OCI-LY7 (cell line): ENCODE data around the gene STXBP6. TPM values are rescaled to one million over a fixed set of nuclear protein-coding genes. Genes with fewer than 3 reads are reported as not detected.

ENCODE experiments used
- BruUV-seq: library from RNA; stranded (reverse); fragments of 400-500 nt; replicated peaks from 2 replicates; lab custom pipeline; 2021; lab: Mats Ljungman, UMichigan
- CTCF ChIA-PET: fragments of 300-600 bp; sonication (Branson Sonifier 250); formaldehyde crosslinking; loops from one replicate; lab custom pipeline; 2022; ENCODE audit warnings: antibody characterized with exemption; ENCODE audit not compliant: unreplicated experiment; lab: Charles Lee
- POLR2A ChIA-PET: fragments of 300-600 bp; sonication (Branson Sonifier 250); formaldehyde crosslinking; loops from one replicate; lab custom pipeline; 2022; ENCODE audit warnings: antibody characterized with exemption; lab: Charles Lee
- DNase-seq: peaks from one replicate; pipeline ENCODE4 v3.0.0-alpha.2; 2015; ENCODE audit warnings: low spot score
- H2AFZ ChIP-seq: fragments of 200-600 bp; sonication (generic), shearing (Covaris generic); 2 replicates; pipeline ENCODE4 v1.6.1; 2014; ENCODE audit warnings: mild to moderate bottlenecking, antibody characterized with exemption, low read length, moderate library complexity
- H3K27ac ChIP-seq: fragments of 200-600 bp; sonication (generic); 2 replicates; pipeline ENCODE4 v1.5.1; 2014; ENCODE audit warnings: mixed run types, low read depth, mild to moderate bottlenecking, moderate library complexity, low read length, inconsistent platforms; ENCODE audit not compliant: poor library complexity, severe bottlenecking
- H3K36me3 ChIP-seq: fragments of 200-600 bp; sonication (generic); 2 replicates; pipeline ENCODE4 v1.6.1; 2014; ENCODE audit warnings: mild to moderate bottlenecking, antibody characterized with exemption, low read length, moderate library complexity, mixed read lengths; ENCODE audit not compliant: insufficient read depth
- H3K4me1 ChIP-seq: fragments of 200-600 bp; sonication (generic); 2 replicates; pipeline ENCODE4 v1.5.1; 2014; ENCODE audit warnings: mild to moderate bottlenecking, low read length; ENCODE audit not compliant: insufficient read depth, poor library complexity, severe bottlenecking
- H3K4me2 ChIP-seq: fragments of 200-600 bp; sonication (generic); 2 replicates; pipeline ENCODE4 v1.6.1; 2014; ENCODE audit warnings: mild to moderate bottlenecking, low read length
- H3K4me3 ChIP-seq: fragments of 200-600 bp; sonication (generic); 2 replicates; pipeline ENCODE4 v1.5.1; 2014; ENCODE audit warnings: mild to moderate bottlenecking, low read depth, low read length; ENCODE audit not compliant: poor library complexity, severe bottlenecking
- H3K79me2 ChIP-seq: fragments of 200-600 bp; sonication (generic); 2 replicates; pipeline ENCODE4 v1.6.1; 2016; ENCODE audit warnings: low read depth, mild to moderate bottlenecking, low read length, moderate library complexity, mixed read lengths; ENCODE audit not compliant: insufficient read depth
- H3K9me2 ChIP-seq: fragments of 200-600 bp; sonication (generic); 2 replicates; pipeline ENCODE4 v1.6.1; 2016; ENCODE audit warnings: mild to moderate bottlenecking, low read length, mixed read lengths; ENCODE audit not compliant: insufficient read depth
- H3K9me3 ChIP-seq: fragments of 200-600 bp; sonication (generic); 2 replicates; pipeline ENCODE4 v1.6.1; 2014; ENCODE audit warnings: mild to moderate bottlenecking, mixed run types, low read length, mixed read lengths
- H4K20me1 ChIP-seq: fragments of 200-600 bp; sonication (generic); 2 replicates; pipeline ENCODE4 v1.6.1; 2014; ENCODE audit warnings: mild to moderate bottlenecking, antibody characterized with exemption, low read length, moderate library complexity, mixed read lengths; ENCODE audit not compliant: insufficient read depth
- CTCF ChIP-seq: fragments of 200-600 bp; sonication (generic); conservative IDR thresholded peaks from 2 replicates; pipeline ENCODE4 v1.5.1; 2014; ENCODE audit warnings: mild to moderate bottlenecking, antibody characterized with exemption, low read length, moderate library complexity, mixed read lengths
- EZH2phosphoT487 ChIP-seq: fragments of 200-600 bp; sonication (generic); IDR thresholded peaks from 2 replicates; pipeline ENCODE4 v1.6.1; 2018; ENCODE audit warnings: low read depth, borderline replicate concordance, mild to moderate bottlenecking, mixed run types, antibody characterized with exemption, low read length, moderate library complexity, mixed read lengths
- intact Hi-C: fragments of 100-400 bp; cut with micrococcal nuclease; formaldehyde crosslinking; loops from one replicate; pipeline ENCODE4 v1.10.0; 2022; ENCODE audit not compliant: unreplicated experiment
- total RNA-seq, 2 experiments: library from RNA; depleted of rRNA in 1 of 2; stranded (reverse); fragments of >200 nt in 1 of 2; shearing (Covaris generic) in 1 of 2; gene quantifications; 2 replicates each; pipeline ENCODE4 v1.2.3, GENCODE V29; 2014 to 2022

STXBP6 gene
- total RNA-seq, 2 experiments from 2014 or later = 0.48 TPM; not detected in 1

- Histone ChIP-seq H4K20me1 (no peaks in the 10 kb centered on the region), H3K4me2 (no peak overlapping the region), H3K79me2 (no peaks in the 10 kb centered on the region), H3K36me3 (no peaks in the 10 kb centered on the region), H3K9me3 (no peaks in the 10 kb centered on the region), H3K4me3 (no peak overlapping the region), H2AFZ (no peak overlapping the region), H3K4me1 (no peaks in the 10 kb centered on the region), H3K27ac (no peak overlapping the region), H3K9me2 (no peaks in the 10 kb centered on the region)
- CTCF ChIA-PET = no interaction called here
- intact Hi-C loops = no loop called here
- BruUV-seq = no TSS peak
- POLR2A ChIA-PET = no interaction called here
- TF ChIP-seq CTCF (no peak), EZH2phosphoT487 (no peak)
- DNase-seq = no peak
These were observed 215.0 kb downstream of the STXBP6 start for GRCh38 chr14:24834956-24835355.

GRCh38 chr14:24833385-24833784 is 216.6 kb downstream of the STXBP6 start:
- Histone ChIP-seq H3K9me2 (no peaks in the 10 kb centered on the region), H3K4me3 (no peak overlapping the region), H3K36me3 (no peaks in the 10 kb centered on the region), H3K9me3 (no peaks in the 10 kb centered on the region), H3K27ac (no peak overlapping the region), H4K20me1 (no peaks in the 10 kb centered on the region), H2AFZ (no peak overlapping the region), H3K79me2 (no peaks in the 10 kb centered on the region), H3K4me1 (no peaks in the 10 kb centered on the region), H3K4me2 (no peak overlapping the region)
- intact Hi-C loops = no loop called here
- POLR2A ChIA-PET = no interaction called here
- CTCF ChIA-PET = no interaction called here
- BruUV-seq = no TSS peak
- TF ChIP-seq CTCF (no peak), EZH2phosphoT487 (no peak)
- no peak for DNase-seq

- TF ChIP-seq CTCF (no peak), EZH2phosphoT487 (no peak)
- no peak overlapping the region for H3K27ac ChIP-seq
- H3K4me2 ChIP-seq = no peak overlapping the region
- CTCF ChIA-PET = no interaction called here
- no peaks in the 10 kb centered on the region for H3K4me1 ChIP-seq
- BruUV-seq = no TSS peak
- H2AFZ ChIP-seq = no peak overlapping the region
- no peak overlapping the region for H3K4me3 ChIP-seq
- H4K20me1 ChIP-seq = no peaks in the 10 kb centered on the region
- H3K36me3 ChIP-seq = no peaks in the 10 kb centered on the region
- intact Hi-C loops = no loop called here
- no peaks in the 10 kb centered on the region for H3K9me2 ChIP-seq
- no peaks in the 10 kb centered on the region for H3K9me3 ChIP-seq
- no peak for DNase-seq
- no peaks in the 10 kb centered on the region for H3K79me2 ChIP-seq
- POLR2A ChIA-PET = interaction anchor here (0.7 kb wide), 1 partner anchor 22 kb away, joined by 3 read pairs; no protein-coding TSS in a partner anchor
These were observed 218.3 kb downstream of the STXBP6 start for GRCh38 chr14:24831677-24832076.
